Effector CD4-positive, alpha-beta T cell (primary cell): ENCODE results near the gene CDH2.

Source experiments
- DNase-seq: peaks from one replicate; pipeline ENCODE4 v3.0.0-alpha.2; 2020

The CDH2 gene

DNA sequence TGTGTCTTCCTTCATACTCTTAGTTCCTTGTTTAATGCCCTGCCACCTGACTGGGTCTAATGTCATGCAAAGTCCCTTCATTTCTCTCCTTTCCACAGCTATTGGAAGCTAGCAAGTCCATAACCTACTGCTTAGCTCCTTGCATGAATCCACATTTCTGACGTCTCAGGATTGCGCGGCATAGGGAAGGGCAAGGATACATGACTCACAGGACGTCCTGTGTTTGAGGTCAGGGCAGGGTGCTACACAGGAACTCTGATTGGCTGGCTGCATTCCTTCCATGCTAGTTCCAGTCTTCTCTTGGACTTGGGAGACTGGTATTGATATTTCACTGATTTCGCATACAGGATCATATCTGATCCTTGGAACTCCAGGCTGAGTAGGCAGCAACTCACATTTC lies 137.9 kb downstream of the CDH2 start:
- no peak for DNase-seq

- no peak for DNase-seq
These were observed 140.4 kb downstream of the CDH2 start for GRCh38 chr18:28036488-28036887.

DNA sequence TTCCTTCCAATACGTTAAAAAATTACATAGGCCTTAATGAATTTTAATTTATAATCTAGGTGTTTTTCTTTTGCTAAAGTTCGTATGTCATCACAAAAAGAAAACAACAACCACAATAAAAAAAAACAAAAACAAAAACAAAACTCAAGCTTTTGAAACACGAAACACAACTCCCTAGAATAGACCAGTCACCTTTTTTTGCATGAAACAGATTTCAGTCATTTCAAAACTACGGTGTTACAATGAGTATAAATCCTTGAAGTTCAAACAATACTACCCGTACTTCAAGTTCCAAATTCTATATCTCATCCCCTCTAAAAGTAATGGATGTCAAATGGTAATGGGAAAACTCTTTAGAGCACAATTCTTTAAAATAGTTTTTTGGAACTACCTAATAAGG lies 142.4 kb downstream of the CDH2 start:
- no peak for DNase-seq

- DNase-seq: no peak
These were observed 144.8 kb downstream of the CDH2 start for GRCh38 chr18:28032177-28032576.

DNA sequence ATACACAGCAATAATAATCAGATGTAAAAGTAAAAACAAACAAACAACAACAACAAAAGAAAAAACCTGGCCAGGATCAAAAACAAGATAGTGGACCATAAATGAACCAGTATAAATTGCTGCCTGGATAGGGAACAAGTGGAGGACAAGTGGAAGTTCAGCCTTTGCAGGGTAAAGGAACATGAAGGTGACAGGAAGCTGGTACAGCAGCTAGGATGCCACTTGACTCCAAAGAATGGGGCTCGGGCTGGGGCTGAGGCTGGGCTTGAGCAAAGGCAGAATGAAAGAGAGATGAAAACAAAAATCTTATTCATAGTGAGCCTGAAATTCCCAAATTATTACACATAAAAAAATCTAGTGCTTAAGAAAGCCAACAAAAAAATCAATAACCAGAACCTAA lies 146.5 kb downstream of the CDH2 start:
- no peak for DNase-seq

DNA sequence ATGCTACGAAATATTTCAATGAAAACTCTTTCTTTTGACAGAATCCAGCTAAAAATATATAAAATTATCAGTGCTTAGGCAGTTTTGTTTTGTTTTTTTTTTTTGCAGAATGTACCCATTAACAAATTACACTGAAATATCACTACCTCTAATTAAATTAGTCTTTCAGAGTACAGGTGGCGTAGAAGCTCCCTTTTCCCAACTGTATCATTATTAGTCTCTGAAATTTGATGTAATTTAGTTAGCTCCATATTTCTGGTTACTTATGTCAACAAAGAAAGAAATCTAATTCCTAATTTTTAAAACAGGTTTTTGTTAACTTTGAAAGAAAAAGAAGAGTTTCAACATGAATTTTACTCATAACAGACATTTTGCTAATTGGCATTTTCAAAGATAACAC lies 149.2 kb downstream of the CDH2 start:
- DNase-seq: no peak

- DNase-seq: no peak
These were observed 157.4 kb downstream of the CDH2 start for GRCh38 chr18:28019425-28020108.

GRCh38 chr18:28018351-28018750 lies 158.6 kb downstream of the CDH2 start:
- no peak for DNase-seq

DNA sequence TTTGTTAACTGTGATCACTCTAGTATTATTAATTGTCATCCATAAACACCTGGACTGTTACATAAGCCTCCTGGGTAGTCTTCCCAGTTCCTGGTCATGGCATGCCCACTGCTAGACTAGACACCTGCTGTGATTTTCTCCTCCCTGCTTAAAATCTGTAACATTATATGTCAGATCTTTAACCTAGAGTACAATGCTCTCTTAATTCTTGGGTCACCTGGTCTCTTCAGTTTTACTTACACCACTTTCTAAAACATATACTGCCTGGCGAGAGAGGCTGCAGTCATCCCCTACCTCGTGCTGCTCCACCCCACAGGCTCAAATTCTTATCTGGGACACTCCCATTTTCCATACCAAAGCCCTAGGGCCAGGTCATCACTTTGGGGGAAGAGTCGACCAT lies 161.3 kb downstream of the CDH2 start:
- DNase-seq: no peak

DNA sequence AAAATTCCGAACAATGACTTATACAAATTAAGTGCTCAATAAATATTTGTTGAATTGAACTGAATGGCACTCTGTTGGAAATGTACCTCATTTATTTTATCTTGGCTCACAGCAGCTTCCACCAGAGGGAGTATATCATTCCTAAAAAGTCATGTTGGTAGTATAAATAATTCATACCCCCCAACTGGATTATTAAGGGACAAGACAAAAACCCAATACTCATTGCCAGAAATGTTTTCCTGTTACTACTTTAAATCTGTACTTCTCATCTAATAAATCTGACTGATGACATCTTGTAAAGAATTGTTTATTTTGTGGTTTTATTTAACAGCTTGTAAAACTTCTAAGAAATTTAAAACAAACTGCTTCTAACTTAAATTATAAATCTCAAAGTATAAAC lies 163.9 kb downstream of the CDH2 start:
- DNase-seq: no peak

GRCh38 chr18:28012336-28012735 lies 164.6 kb downstream of the CDH2 start:
- DNase-seq: no peak

GRCh38 chr18:28009589-28009988 lies 167.3 kb downstream of the CDH2 start:
- no peak for DNase-seq

DNA sequence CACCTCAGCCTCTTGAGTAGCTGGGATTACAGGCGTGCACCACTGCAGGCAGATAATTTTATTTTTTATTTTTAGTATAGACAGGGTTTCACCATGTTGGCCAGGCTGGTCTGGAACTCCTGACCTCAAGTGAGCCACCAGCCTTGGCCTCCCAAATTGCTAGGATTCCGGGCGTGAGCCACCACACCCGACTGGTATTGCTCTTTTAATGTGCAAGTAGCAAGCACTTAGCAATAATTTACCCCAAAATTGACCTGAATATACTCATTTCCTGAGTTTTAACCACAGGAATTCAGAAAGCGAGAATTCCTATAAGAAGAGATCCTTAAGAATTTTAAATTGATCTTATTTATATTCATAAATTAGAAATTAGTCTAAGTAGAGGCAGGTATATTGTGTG lies 169.1 kb downstream of the CDH2 start:
- DNase-seq: no peak

- no peak for DNase-seq
These were observed 171.8 kb downstream of the CDH2 start for GRCh38 chr18:28005164-28005563.

GRCh38 chr18:28004606-28005005 lies 172.3 kb downstream of the CDH2 start:
- DNase-seq: no peak

GRCh38 chr18:28003451-28003850 lies 173.5 kb downstream of the CDH2 start:
- no peak for DNase-seq

DNA sequence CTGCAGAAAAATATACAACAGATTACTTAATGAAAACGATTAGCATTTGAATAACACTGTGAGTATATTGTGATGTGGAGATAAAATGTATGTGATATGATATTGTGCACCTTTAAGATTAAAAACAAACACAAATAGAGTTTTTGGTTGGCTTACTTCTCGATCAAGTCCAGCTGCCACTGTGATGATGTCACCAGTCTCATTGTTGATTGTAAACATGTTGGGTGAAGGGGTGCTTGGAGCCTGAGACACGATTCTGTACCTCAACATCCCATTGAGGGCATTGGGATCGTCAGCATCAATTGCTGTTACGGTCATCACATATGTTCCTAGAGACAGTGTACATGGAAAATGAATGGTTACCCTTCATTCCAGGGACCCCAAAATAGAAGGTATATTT lies 174.1 kb downstream of the CDH2 start:
- no peak for DNase-seq

- DNase-seq: no peak
These were observed 180.1 kb downstream of the CDH2 start for GRCh38 chr18:27996801-27997272.

DNA sequence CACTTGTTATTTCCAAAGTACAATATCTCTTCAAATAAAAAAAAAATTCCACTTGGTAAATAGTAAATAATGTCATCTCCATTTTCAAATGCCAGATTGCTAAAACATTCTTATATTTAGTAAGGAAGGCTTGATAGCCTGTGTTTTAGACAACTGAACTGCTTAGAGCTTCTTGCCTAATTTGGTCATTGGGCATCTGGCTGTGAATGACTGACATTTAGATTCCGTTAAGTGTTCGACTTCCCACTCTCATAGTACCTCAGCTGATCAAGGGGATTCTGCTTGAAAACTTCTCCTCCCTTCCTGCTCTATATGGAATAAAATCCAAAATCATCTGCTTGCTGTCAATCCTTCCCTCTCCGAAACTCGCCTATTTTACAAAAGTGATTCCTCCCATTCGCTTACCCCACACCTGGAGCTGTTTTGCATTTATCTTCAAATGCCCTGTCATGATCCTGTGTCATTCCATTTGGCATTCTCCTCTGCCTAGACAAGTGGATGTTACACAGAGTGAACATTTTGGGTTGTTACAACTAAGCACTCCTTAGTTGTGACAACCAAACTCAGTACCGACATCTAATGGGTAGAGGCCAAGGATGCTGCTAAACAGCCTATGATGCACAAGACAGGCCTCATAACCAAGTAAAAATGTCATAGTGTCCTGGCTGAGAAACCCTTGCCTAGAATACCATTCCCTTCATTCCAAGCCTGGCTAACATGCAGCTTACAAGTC lies 181.0 kb downstream of the CDH2 start:
- DNase-seq: no peak

GRCh38 chr18:27994571-27994970 lies 182.4 kb downstream of the CDH2 start:
- no peak for DNase-seq

DNA sequence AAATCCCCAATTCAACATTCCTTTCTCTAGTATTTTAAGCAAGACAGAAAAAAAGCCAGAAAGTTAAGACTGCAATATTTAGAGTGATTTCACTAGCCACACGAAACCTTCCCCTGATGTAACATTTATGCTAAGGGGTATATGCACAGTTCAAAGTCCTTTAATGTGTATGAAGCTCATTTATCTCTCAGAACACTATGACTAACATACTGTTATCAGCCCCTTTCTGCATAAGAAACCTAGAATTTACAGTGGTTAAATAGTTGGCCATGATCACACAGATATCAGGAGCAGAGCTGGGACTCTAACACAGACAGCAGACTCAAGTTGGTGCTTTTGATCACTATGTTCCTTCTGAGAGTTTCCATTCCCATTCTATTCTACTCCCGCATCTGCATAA lies 185.5 kb downstream of the CDH2 start:
- no peak for DNase-seq

DNA sequence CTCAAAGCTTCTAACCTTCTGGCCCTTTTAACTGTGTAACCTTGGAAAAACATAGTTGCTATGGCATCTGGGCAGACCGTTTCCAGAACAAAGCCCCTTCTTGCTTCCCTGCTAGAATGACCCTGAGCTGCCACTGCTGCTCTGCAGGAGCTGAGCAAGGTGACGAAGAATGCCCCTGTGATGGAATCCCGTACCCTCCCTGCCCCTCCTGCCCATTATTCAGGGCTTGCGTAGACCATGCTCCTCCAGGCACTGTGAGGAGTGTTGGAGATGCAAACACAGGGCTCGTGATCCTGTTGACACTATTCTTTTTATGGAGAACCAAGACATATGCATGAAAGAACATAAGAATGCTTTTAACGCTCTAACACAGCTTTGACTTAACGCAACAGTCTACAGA lies 191.1 kb downstream of the CDH2 start:
- DNase-seq: no peak

GRCh38 chr18:27983780-27984179 lies 193.2 kb downstream of the CDH2 start:
- DNase-seq: no peak

DNA sequence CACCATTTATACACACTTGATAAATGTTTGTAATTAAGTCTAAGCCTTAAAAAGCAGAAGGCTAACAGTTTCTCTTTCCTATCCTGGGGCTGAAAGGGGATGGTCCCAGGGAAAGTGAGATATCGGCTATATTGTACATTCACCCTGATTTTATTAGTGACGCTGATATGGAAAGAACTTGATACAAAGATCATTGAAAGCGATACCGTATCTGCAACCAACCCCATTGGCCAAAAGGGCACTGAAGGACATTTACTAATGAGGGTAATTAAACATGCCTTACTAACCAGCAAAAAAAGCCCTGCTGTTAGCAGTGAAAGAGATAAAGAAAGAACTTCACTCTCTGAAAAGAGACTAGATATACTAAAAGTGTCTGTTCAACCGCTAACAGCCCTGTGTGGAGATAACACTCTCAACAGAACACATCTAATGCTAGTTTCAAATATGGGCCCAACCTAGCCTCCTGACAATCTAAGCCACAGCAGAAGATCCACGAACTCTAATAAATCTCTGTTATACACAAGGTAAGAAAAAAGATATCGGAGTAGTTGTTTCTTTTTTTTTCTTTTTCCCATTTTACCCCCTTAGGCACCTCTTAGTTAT lies 200.0 kb downstream of the CDH2 start:
- no peak for DNase-seq
